Nephron (organoid): ENCODE results near the gene TAS2R16.

Experiments used
- H3K27ac Mint-ChIP-seq, 3 experiments: 2 replicates each; pipeline ENCODE4 v1.8.0; 2020; ENCODE audit warnings: mixed read lengths in 3 of 3, mild to moderate bottlenecking in 2 of 3, moderate library complexity in 1 of 3
- H3K27me3 Mint-ChIP-seq: 2 replicates; pipeline ENCODE4 v1.8.0; 2021; ENCODE audit warnings: low read depth, mild to moderate bottlenecking, moderate library complexity, mixed read lengths
- H3K36me3 Mint-ChIP-seq: 2 replicates; pipeline ENCODE4 v1.8.0; 2020; ENCODE audit warnings: low read depth, mixed read lengths
- H3K4me1 Mint-ChIP-seq: 2 replicates; pipeline ENCODE4 v1.8.0; 2020; ENCODE audit warnings: mixed read lengths
- H3K4me3 Mint-ChIP-seq, 3 experiments: 2 replicates each; pipeline ENCODE4 v1.8.0; 2020; ENCODE audit warnings: mild to moderate bottlenecking in 3 of 3, mixed read lengths in 3 of 3, moderate library complexity in 2 of 3
- H3K9me3 Mint-ChIP-seq: 2 replicates; pipeline ENCODE4 v1.8.0; 2020; ENCODE audit warnings: mixed read lengths
- CTCF ChIP-seq, 3 experiments: fragments of 200-600 bp; sonication (generic); IDR thresholded peaks; one replicate each; pipeline ENCODE4 v1.5.0; 2021; ENCODE audit warnings: antibody characterized with exemption in 3 of 3; ENCODE audit not compliant: unreplicated experiment in 3 of 3

The TAS2R16 gene

GRCh38 chr7:122995600-122995999 lies at the start of gene TAS2R16:
TAS2R16 (minus strand) TSS chr7:122995700; CDS start chr7:122995634, 66 bp downstream.
- no peak for TF ChIP-seq CTCF (IDR thresholded peaks at IDR 0.05; ENCODE audit: unreplicated experiment in 3 of 3)
- H3K9me3 Mint-ChIP-seq: no peaks in the 10 kb centered on the region
- no peaks in the 10 kb centered on the region for H3K27me3 Mint-ChIP-seq
- no peaks in the 10 kb centered on the region for H3K4me1 Mint-ChIP-seq
- no peak within 1 kb of the TSS for H3K4me3 Mint-ChIP-seq
- no peak within 1 kb of the TSS for H3K27ac Mint-ChIP-seq
- no peaks in the 10 kb centered on the region for H3K36me3 Mint-ChIP-seq

- TF ChIP-seq CTCF (IDR thresholded peaks at IDR 0.05; ENCODE audit: unreplicated experiment in 3 of 3): no peak
- H3K4me3 Mint-ChIP-seq: no peak overlapping the region
- no peaks in the 10 kb centered on the region for H3K4me1 Mint-ChIP-seq
- H3K27me3 Mint-ChIP-seq: peaks cover 3% of the 10 kb centered on the region
- no peaks in the 10 kb centered on the region for H3K36me3 Mint-ChIP-seq
- H3K9me3 Mint-ChIP-seq: peaks cover 13% of the 10 kb centered on the region
- no peak overlapping the region for H3K27ac Mint-ChIP-seq
Observed at GRCh38 chr7:123043642-123044041, 48.1 kb upstream of the TAS2R16 start.

GRCh38 chr7:123041101-123041500 lies 45.6 kb upstream of the TAS2R16 start:
- Mint-ChIP-seq H3K27ac (no peak overlapping the region), H3K4me3 (no peak overlapping the region), H3K36me3 (no peaks in the 10 kb centered on the region), H3K27me3 (peaks cover 3% of the 10 kb centered on the region), H3K4me1 (no peaks in the 10 kb centered on the region), H3K9me3 (no peaks in the 10 kb centered on the region)
- TF ChIP-seq CTCF (IDR thresholded peaks at IDR 0.05; ENCODE audit: unreplicated experiment in 3 of 3): no peak

GRCh38 chr7:123039269-123039668 lies 43.8 kb upstream of the TAS2R16 start:
- Mint-ChIP-seq H3K4me3 (no peak overlapping the region), H3K9me3 (no peaks in the 10 kb centered on the region), H3K4me1 (no peaks in the 10 kb centered on the region), H3K36me3 (no peaks in the 10 kb centered on the region), H3K27me3 (peaks cover 3% of the 10 kb centered on the region), H3K27ac (no peak overlapping the region)
- TF ChIP-seq CTCF (IDR thresholded peaks at IDR 0.05; ENCODE audit: unreplicated experiment in 3 of 3): no peak

- Mint-ChIP-seq H3K9me3 (no peaks in the 10 kb centered on the region), H3K27ac (no peak overlapping the region), H3K4me3 (no peak overlapping the region), H3K27me3 (no peaks in the 10 kb centered on the region), H3K36me3 (no peaks in the 10 kb centered on the region), H3K4me1 (no peaks in the 10 kb centered on the region)
- no peak for TF ChIP-seq CTCF (IDR thresholded peaks at IDR 0.05; ENCODE audit: unreplicated experiment in 3 of 3)
Observed at GRCh38 chr7:123034106-123034505, 38.6 kb upstream of the TAS2R16 start.

GRCh38 chr7:123030631-123031030 lies 35.1 kb upstream of the TAS2R16 start:
- no peaks in the 10 kb centered on the region for H3K4me1 Mint-ChIP-seq
- no peaks in the 10 kb centered on the region for H3K9me3 Mint-ChIP-seq
- H3K4me3 Mint-ChIP-seq: no peak overlapping the region
- H3K27ac Mint-ChIP-seq: no peak overlapping the region
- TF ChIP-seq CTCF (IDR thresholded peaks at IDR 0.05; ENCODE audit: unreplicated experiment in 3 of 3): no peak
- no peaks in the 10 kb centered on the region for H3K27me3 Mint-ChIP-seq
- no peaks in the 10 kb centered on the region for H3K36me3 Mint-ChIP-seq
